Measurements from ENCODE around the gene TERT. TPM values are rescaled to one million over a fixed set of nuclear protein-coding genes. Genes with fewer than 3 reads are reported as not detected.

Gene TERT
- total and polyA plus RNA-seq, 2 of the 8 experiments (the other 6 are each of a cell fraction or from before 2014, with no cell fraction given): 13.1 to 23.1 TPM

DNA sequence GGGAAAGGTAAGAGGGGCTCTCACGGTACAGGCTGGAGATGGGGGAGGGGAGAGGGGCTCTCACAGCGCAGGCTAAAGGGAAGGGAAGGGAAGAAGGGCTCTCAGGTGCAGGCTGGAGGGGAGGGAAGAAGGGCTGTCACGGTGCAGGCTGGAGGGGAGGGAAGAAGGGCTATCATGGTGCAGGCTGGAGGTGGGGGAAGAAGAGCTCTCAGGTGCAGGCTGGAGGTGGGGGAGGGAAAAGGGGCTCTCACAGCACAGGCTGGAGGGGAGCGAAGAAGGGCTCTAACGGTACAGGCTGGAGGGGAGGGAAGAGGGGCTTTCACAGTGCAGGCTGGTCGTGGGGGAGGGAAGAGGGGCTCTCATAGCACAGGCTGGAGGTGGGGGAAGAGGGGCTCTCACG, 65.0 kb downstream of the TERT start:
- no CpG with 5 or more reads among the region's 7 CpGs for WGBS, 2 experiments (ENCODE audit: extremely low coverage in 1 of 2, insufficient coverage in 1 of 2, insufficient read length in 1 of 2, insufficient replicate concordance in 2 of 2, low coverage in 1 of 2, low lambda C conversion rate in 2 of 2, missing lambda C conversion rate in 1 of 2)
- POLR2A ChIA-PET (ENCODE audit: partially characterized antibody): interaction anchor here (0.6 to 1.3 kb wide), 2 partner anchors 56 to 196 kb away, joined by 3 read pairs; no protein-coding TSS in a partner anchor
- Histone ChIP-seq H4K91ac (replicated peaks; ENCODE audit: insufficient read length, low read length) (no peak overlapping the region), H3K27ac (ENCODE audit: low read depth, low read length) (no peak overlapping the region), H2BK5ac (ENCODE audit: low read depth, low read length) (no peak overlapping the region), H3K56ac (replicated peaks; ENCODE audit: insufficient read length, low read depth, low read length) (no peak overlapping the region), H3K79me2 (ENCODE audit: control insufficient read depth in 1 of 2, insufficient read depth in 2 of 2, low read length in 2 of 2) (no peaks in the 10 kb centered on the region), H2AFZ (ENCODE audit: low read length) (no peak overlapping the region), H3K4me1 (replicated peaks in 1 of 4; ENCODE audit: control insufficient read depth in 3 of 4, insufficient read depth in 4 of 4, low read length in 3 of 4) (peaks cover 0 to 5% (median 1%) of the 10 kb centered on the region in 4 experiments; a peak in 3 of 7 replicates), H2BK20ac (ENCODE audit: low read length) (no peak overlapping the region), H3K9me3 (ENCODE audit: insufficient read depth in 2 of 2, low read depth in 1 of 2, low read length in 1 of 2) (peaks cover 0 to under 1% of the 10 kb centered on the region in 2 experiments; a peak in 1 of 4 replicates), H3K36me3 (ENCODE audit: control insufficient read depth in 2 of 4, insufficient read depth in 4 of 4, low read length in 3 of 4) (no peaks in the 10 kb centered on the region), H2BK12ac (ENCODE audit: low read depth, low read length) (no peak overlapping the region), H3K18ac (ENCODE audit: extremely low read depth, low read length) (peak overlapping the region; percentile 19), H3K23ac (ENCODE audit: insufficient read length) (no peak overlapping the region), H4K20me1 (replicated peaks in 1 of 2; ENCODE audit: control insufficient read depth in 1 of 2, insufficient read depth in 2 of 2, low read length in 2 of 2) (peaks cover 0 to 2% of the 10 kb centered on the region in 2 experiments), H2AK5ac (ENCODE audit: low read depth, low read length) (no peak overlapping the region), H2BK15ac (ENCODE audit: low read length) (no peak overlapping the region), H3K4ac (replicated peaks; ENCODE audit: insufficient read length, low read depth, low read length) (no peak overlapping the region), H3K27me3 (replicated peaks in 1 of 4; ENCODE audit: control insufficient read depth in 3 of 4, extremely low read depth in 1 of 4, insufficient read depth in 3 of 4, low read length in 3 of 4) (no peaks in the 10 kb centered on the region; a peak in 1 of 7 replicates), H4K8ac (ENCODE audit: extremely low read depth, insufficient read depth, low read length) (no peak overlapping the region), H3K14ac (ENCODE audit: insufficient read length) (no peak overlapping the region), H3K79me1 (ENCODE audit: low read depth, low read length) (no peaks in the 10 kb centered on the region), H3K4me2 (ENCODE audit: insufficient read depth in 1 of 2, low read depth in 2 of 2, low read length in 2 of 2) (no peak overlapping the region), H2BK120ac (replicated peaks; ENCODE audit: low read depth, low read length) (no peak overlapping the region), H3K9ac (replicated peaks in 1 of 4; ENCODE audit: extremely low read depth in 1 of 4, low read depth in 3 of 4, low read length in 3 of 4) (no peak overlapping the region), H3K23me2 (ENCODE audit: low read depth, low read length) (no peaks in the 10 kb centered on the region), H4K5ac (ENCODE audit: insufficient read length, low read depth, low read length) (no peak overlapping the region), H3K4me3 (ENCODE audit: extremely low read depth in 1 of 4, insufficient read depth in 2 of 4, low read depth in 3 of 4, low read length in 4 of 4) (no peak overlapping the region)
- DNase-seq (ENCODE audit: low read depth in 1 of 2, low spot score in 2 of 2): no peak
- CTCF ChIA-PET (ENCODE audit: partially characterized antibody): interaction anchor here (0.7 to 1.8 kb wide), 5 partner anchors 10 to 55 kb away, joined by 4 to 8 read pairs (median 5); no protein-coding TSS in a partner anchor
- FAIRE-seq: no peak
- TF ChIP-seq KDM5A (IDR thresholded peaks at IDR 0.05; ENCODE audit: low read length) (no peak), CBX8 (IDR thresholded peaks at IDR 0.05; ENCODE audit: borderline replicate concordance, low read depth, low read length) (no peak), CEBPB (IDR thresholded peaks at IDR 0.05; ENCODE audit: low read depth, low read length) (no peak), JUND (IDR thresholded peaks at IDR 0.05; ENCODE audit: low read length) (no peak), SIX5 (IDR thresholded peaks at IDR 0.05; ENCODE audit: low read depth, low read length) (no peak), YY1 (IDR thresholded peaks at IDR 0.05; ENCODE audit: low read depth, low read length) (no peak), EGR1 (IDR thresholded peaks at IDR 0.05; ENCODE audit: borderline replicate concordance, low read depth, low read length) (no peak), CBX5 (IDR thresholded peaks at IDR 0.05; ENCODE audit: low read depth, low read length) (no peak)
- TF ChIP-seq, protein P1, sequence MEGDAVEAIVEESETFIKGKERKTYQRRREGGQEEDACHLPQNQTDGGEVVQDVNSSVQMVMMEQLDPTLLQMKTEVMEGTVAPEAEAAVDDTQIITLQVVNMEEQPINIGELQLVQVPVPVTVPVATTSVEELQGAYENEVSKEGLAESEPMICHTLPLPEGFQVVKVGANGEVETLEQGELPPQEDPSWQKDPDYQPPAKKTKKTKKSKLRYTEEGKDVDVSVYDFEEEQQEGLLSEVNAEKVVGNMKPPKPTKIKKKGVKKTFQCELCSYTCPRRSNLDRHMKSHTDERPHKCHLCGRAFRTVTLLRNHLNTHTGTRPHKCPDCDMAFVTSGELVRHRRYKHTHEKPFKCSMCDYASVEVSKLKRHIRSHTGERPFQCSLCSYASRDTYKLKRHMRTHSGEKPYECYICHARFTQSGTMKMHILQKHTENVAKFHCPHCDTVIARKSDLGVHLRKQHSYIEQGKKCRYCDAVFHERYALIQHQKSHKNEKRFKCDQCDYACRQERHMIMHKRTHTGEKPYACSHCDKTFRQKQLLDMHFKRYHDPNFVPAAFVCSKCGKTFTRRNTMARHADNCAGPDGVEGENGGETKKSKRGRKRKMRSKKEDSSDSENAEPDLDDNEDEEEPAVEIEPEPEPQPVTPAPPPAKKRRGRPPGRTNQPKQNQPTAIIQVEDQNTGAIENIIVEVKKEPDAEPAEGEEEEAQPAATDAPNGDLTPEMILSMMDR (IDR thresholded peaks at IDR 0.05; ENCODE audit: control extremely low read depth in 1 of 3, insufficient read depth in 1 of 3, low read depth in 1 of 3, low read length in 3 of 3): no peak
- TF ChIP-seq, protein P2, sequence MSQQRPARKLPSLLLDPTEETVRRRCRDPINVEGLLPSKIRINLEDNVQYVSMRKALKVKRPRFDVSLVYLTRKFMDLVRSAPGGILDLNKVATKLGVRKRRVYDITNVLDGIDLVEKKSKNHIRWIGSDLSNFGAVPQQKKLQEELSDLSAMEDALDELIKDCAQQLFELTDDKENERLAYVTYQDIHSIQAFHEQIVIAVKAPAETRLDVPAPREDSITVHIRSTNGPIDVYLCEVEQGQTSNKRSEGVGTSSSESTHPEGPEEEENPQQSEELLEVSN (IDR thresholded peaks at IDR 0.05): no peak
- TF ChIP-seq, protein P3, sequence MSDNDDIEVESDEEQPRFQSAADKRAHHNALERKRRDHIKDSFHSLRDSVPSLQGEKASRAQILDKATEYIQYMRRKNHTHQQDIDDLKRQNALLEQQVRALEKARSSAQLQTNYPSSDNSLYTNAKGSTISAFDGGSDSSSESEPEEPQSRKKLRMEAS (IDR thresholded peaks at IDR 0.05): no peak
